HT1080 (cell line): Measurements from ENCODE around the gene NHEJ1. TPM values are rescaled to one million over a fixed set of nuclear protein-coding genes. Genes with fewer than 3 reads are reported as not detected.

Experiments
- DNase-seq: peaks from one replicate; pipeline ENCODE4 v3.0.0-alpha.2; 2015; ENCODE audit warnings: low read depth
- total RNA-seq: library from RNA; depleted of rRNA; stranded (reverse); fragments of >200 nt; shearing (Covaris generic); gene quantifications from 2 replicates; pipeline ENCODE4 v1.2.3, GENCODE V29; 2014

NHEJ1 gene
- total RNA-seq, 1 experiment from 2014 or later: 22.6 TPM

DNA sequence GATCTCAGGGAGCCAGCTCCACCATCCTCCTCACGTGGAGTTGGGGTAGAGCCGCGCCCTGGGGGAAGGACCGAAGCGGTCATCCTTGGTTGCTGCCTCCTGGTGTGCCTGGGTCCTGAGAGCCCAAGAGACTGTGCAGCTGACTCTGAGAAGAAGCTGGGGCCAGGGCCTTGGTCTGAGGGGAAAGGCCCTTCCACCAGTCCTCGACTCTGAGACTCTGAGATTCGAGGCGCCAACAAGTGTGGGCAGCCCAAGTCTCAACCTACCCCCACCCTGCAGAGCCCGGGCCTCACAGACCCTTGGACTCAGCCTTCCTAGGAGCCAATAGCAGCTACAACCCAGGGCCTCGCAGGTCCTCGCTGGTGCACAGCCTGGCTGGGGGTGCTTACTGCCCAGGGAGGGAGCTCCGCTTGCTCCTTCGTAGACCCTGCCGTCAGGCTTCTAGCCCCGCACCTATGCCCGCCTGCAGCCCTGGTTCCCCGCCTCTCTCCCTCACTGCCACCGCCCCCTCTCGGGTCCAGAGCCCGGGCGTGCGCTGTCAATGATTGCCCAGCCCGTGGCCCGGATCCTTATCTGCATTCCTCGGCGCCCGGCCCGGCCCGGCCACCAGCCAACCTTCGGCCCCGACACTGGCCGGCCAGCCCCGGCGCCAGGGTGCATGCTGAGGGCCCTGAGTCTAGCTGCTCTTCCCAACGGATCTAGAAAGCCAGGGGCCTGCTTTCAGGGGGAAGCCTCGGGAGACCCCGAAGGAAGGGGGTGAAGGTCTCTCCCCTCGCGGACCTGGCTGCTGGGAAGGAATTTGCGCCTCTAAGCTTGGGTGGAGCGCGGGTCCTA lies 101.9 kb downstream of the NHEJ1 start:
- no peak for DNase-seq

GRCh38 chr2:219057709-219058540 lies 102.7 kb downstream of the NHEJ1 start:
- peak; percentile 61 for DNase-seq

DNA sequence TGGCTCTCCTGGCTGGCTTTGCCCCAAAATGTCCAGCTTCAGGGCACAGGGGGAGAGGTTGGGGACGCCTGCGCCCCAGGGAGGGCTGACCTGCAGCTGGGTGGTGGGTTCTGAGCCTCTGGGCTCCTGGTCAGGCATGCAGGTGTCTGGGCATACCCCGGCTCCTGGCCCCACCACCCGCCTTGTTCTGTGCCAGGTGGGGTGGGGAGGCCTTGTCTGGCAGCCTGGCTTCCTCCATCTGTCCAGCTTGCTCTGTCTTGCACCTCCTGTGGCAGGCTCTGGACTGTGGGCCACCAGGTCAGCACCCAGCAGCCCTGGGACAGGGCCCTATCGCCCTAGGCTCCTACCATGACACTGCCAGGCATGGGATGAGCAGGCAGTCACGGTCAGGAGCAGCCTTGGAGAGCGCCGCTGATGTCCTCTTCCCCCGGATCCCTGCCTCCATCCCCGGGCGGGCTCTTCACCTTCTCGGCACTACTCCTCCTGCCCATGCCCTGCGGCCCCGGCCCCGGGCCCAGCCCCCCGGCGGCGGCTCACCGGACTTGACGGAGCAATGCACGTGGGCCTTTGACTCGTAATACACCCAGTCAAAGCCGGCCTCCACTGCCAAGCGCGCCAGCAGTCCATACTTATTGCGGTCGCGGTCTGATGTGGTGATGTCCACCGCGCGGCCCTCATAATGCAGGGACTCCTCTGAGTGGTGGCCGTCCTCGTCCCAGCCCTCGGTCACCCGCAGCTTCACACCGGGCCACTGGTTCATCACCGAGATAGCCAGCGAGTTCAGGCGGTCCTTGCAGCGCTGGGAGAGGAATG lies 103.5 kb downstream of the NHEJ1 start:
- DNase-seq: no peak

DNA sequence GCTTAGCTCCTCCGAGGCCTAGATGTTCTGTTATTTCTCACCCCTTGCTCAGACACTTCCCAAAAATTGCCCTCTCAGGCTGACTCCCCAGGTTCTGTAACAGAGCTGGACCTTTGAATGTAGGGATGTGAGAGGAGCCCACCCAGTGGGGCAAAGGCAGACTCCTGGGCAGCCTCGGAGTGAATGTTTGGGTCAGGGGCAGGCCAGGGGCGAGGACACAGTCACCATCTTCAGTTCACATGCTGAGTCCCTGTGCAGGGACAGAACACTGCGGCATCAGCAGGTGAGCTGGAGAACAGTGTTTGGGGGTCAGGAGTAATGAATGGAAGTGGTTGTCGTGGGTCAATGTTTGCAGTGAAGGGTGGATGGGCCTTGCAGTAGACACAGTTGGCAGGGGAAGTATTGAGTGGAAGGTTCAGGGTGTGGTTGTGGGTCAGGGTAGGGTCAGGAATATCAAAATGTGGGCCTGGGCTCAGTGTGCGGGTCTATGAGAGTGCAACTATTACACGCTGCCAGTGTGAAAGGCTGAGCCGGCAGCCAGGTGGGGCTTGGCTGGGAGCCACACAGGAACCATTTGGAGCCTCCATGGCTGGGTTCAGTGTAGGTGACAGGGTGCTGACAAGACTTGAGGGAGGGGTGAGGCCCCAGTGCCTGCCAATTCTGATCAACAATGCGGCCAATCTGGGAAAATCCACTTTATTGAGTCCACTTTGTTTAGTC lies 104.3 kb downstream of the NHEJ1 start:
- DNase-seq: no peak

GRCh38 chr2:219054956-219055903 lies 105.4 kb downstream of the NHEJ1 start:
- DNase-seq: no peak

GRCh38 chr2:219049282-219049681 lies 111.3 kb downstream of the NHEJ1 start:
- peak; percentile 45 for DNase-seq

DNA sequence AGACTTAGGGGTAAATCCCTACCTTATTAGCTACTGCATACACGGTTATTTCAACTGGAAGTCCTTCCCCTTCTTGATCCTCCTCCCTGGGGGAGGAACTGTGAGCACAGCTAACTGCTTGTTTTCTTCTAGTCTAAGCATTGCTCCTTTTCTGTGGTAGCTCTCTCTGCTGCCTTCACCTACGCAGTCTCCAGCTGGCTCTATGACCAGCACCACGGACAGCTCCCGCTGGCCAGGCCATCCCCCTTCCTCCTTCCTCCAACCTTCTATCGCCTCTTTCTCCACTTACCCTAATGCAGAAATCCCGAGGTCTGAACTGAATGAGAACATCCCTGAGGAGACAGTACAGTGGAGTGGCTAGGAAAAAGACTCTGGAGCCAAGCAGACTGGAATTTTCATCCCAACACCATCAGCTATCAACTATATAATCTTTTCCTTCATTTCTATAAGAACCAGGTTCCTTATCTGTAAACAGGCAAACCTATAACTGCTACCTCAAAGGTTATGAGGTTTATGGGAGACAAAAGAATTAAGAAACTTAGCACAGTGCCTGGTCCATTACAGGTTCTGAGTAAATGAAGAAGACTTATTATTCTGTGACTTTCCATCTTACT lies 114.6 kb downstream of the NHEJ1 start:
- DNase-seq: peak; percentile 27

GRCh38 chr2:219042750-219043149 lies 117.9 kb downstream of the NHEJ1 start:
- no peak for DNase-seq

- no peak for DNase-seq
Observed at GRCh38 chr2:219042157-219042556, 118.5 kb downstream of the NHEJ1 start.

- DNase-seq: peak; percentile 43
Observed at GRCh38 chr2:219041252-219041651, 119.4 kb downstream of the NHEJ1 start, which contains the start of gene CFAP65. Gene CFAP65, minus strand, starts transcription at chr2:219041516. Its CDS starts 2,468 bp downstream, at chr2:219039048.

GRCh38 chr2:219038600-219038999 lies 122.0 kb downstream of the NHEJ1 start:
- DNase-seq: no peak

GRCh38 chr2:219037783-219038499 lies 122.7 kb downstream of the NHEJ1 start:
- DNase-seq: no peak

GRCh38 chr2:219035942-219036341 lies 124.7 kb downstream of the NHEJ1 start:
- DNase-seq: no peak

DNA sequence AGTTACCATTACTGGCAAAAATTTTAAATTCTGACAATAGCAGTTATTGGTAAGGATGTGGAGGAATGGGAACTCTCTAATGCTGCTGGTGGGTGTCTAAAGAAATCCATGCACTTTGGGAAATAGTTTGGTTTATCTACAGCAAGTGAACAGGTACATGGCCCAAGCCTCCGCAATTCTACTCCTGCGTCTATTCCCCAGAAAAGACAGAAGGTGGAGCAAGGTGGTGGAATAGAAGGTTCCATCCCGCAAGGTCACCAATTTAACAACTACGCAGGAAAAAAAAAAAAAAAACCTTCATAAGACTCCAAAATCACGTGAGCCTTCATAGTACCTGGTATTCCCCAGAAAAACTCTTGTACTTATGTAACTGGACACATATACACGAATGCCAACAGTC lies 125.8 kb downstream of the NHEJ1 start:
- DNase-seq: no peak

DNA sequence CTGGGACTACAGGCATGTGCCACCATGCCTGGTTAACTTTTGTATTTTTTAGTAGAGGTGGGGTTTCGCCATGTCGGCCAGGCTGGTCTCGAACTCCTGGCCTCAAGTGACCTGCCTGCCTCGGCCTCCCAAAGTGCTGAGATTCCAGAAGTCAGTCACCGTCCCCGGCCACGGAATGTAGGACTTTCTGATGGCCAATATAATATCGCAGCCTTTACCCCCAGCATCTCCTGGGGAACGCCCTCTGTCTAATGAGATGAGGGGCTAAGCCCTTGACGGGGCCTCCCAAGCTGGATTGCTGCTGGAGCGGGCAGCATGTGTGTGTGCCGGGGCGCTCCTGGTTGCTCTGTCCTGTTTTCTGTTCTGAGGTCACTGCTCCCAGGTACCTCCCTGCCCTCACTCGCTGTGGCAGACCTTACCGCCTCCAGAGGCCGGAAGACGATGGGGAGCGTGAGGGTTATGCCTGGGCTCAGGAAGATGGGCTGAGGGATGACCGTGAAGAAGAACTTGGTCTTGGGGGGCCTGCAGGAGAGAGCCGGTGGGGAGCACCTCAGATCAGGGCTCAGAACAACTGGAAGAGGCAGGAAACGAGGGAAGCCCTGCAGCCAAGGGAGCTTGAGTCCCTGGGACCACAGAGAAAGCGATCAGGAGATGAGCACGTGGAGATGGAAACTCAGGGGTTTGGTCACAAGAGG lies 128.4 kb downstream of the NHEJ1 start:
- no peak for DNase-seq

DNA sequence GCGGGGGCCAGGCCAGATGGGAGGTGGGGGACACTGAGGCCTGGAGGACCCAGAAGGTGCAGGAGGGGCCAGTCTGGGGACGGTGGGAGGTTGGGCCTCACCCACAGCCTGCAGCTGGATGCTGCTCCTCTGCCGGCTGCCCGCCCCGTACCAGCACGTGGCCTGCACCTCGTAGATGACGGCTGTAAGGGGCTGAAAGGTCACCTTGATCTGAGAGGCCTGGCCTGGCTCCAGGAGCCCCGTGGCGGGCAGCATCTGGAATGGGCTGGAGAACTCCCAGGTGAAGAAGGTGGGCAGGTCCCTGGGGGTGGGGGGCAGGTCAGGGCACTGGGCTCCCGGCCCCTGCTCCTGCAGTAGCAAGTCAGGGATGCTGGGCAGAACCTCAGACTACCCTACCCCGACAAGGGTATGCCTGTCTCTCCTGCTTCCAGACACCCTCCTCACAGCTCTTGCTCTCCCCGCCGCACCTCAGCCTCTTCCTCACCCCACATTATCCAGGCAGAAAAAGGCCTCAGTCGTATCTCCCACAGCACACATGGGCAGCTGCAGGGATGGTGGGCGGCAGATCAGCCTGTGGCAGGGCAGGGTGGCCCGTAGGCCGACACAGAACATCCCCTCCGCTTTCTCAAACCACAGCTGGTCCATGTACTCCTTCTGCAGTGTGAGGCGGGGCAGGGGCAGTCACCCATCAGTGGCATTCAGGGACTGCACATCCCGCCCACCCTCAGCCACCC lies 129.4 kb downstream of the NHEJ1 start:
- DNase-seq: no peak
